Retinal pigment epithelial cell (primary cell): ENCODE results near the gene PHLPP2.

Source experiments
- DNase-seq: peaks from one replicate; pipeline ENCODE4 v3.0.0-alpha.2; 2010; ENCODE audit warnings: low read depth
- H3K4me3 ChIP-seq: 2 replicates; pipeline ENCODE4 v1.5.1; 2011; ENCODE audit warnings: mild to moderate bottlenecking, low read length, control low read depth, moderate library complexity
- CTCF ChIP-seq: conservative IDR thresholded peaks from 2 replicates; pipeline ENCODE4 v1.5.1; 2011; ENCODE audit warnings: low read depth, low read length, control low read depth, inconsistent platforms

PHLPP2 gene

GRCh38 chr16:71648162-71648561 is 76.3 kb downstream of the PHLPP2 start:
- no peak overlapping the region for H3K4me3 ChIP-seq
- no peak for DNase-seq
- TF ChIP-seq CTCF: no peak

- TF ChIP-seq CTCF: no peak
- DNase-seq: no peak
- H3K4me3 ChIP-seq: no peak overlapping the region
Observed at GRCh38 chr16:71647391-71647790, 77.1 kb downstream of the PHLPP2 start.

- DNase-seq: peak; percentile 13
- TF ChIP-seq CTCF: peak; percentile 68
- H3K4me3 ChIP-seq: no peak overlapping the region
Observed at GRCh38 chr16:71645450-71645849, 79.1 kb downstream of the PHLPP2 start.

GRCh38 chr16:71637398-71637797 is 87.1 kb downstream of the PHLPP2 start:
- peak; percentile 77 for DNase-seq
- H3K4me3 ChIP-seq: no peak overlapping the region
- no peak for TF ChIP-seq CTCF

- H3K4me3 ChIP-seq: no peak overlapping the region
- DNase-seq: no peak
- no peak for TF ChIP-seq CTCF
Observed at GRCh38 chr16:71635632-71636031, 88.9 kb downstream of the PHLPP2 start.

GRCh38 chr16:71631776-71632175 is 92.7 kb downstream of the PHLPP2 start:
- DNase-seq: no peak
- no peak for TF ChIP-seq CTCF
- H3K4me3 ChIP-seq: no peak overlapping the region

- no peak for TF ChIP-seq CTCF
- H3K4me3 ChIP-seq: no peak overlapping the region
- DNase-seq: peak; percentile 34
Observed at GRCh38 chr16:71630808-71631207, 93.7 kb downstream of the PHLPP2 start.
